Adipocyte (in vitro differentiated cells): ENCODE results near the gene ARID1A.
"Not testable (repeated sequence)": the region's sequence is repeated elsewhere in the genome, so short reads cannot be mapped to it uniquely, and the experiment has no call there.

Experiments
- DNase-seq: peaks from one replicate; pipeline ENCODE4 v3.0.0-alpha.2; 2015; ENCODE audit warnings: low read depth
- H3K27me3 ChIP-seq: replicated peaks from 2 replicates; pipeline ENCODE4 v1.7.0; 2013; ENCODE audit warnings: mild to moderate bottlenecking, low read length, moderate library complexity; ENCODE audit not compliant: control insufficient read depth, insufficient read depth
- H3K36me3 ChIP-seq: 2 replicates; pipeline ENCODE4 v1.7.0; 2013; ENCODE audit warnings: low read length, mild to moderate bottlenecking, moderate library complexity; ENCODE audit not compliant: control insufficient read depth, insufficient read depth, severe bottlenecking
- H3K4me1 ChIP-seq: 2 replicates; pipeline ENCODE4 v1.7.0; 2013; ENCODE audit warnings: mild to moderate bottlenecking, low read length, moderate library complexity; ENCODE audit not compliant: control insufficient read depth, insufficient read depth
- H3K4me3 ChIP-seq: 2 replicates; pipeline ENCODE4 v1.7.0; 2013; ENCODE audit warnings: mild to moderate bottlenecking, low read length, moderate library complexity
- H3K9ac ChIP-seq: 2 replicates; pipeline ENCODE4 v1.7.0; 2013; ENCODE audit warnings: mild to moderate bottlenecking, low read length, moderate library complexity
- H3K9me3 ChIP-seq: 2 replicates; pipeline ENCODE4 v1.7.0; 2013; ENCODE audit warnings: mild to moderate bottlenecking, low read length, moderate library complexity; ENCODE audit not compliant: control insufficient read depth

Gene ARID1A

GRCh38 chr1:26701266-26701994 lies 5.6 kb downstream of the ARID1A start:
- DNase-seq = no peak
- peaks cover 81% of the 10 kb centered on the region for H3K4me1 ChIP-seq
- H3K36me3 ChIP-seq = peaks cover 4% of the 10 kb centered on the region
- no peaks in the 10 kb centered on the region for H3K9me3 ChIP-seq
- H3K27me3 ChIP-seq = no peaks in the 10 kb centered on the region
- H3K9ac ChIP-seq = no peak overlapping the region
- H3K4me3 ChIP-seq = no peak overlapping the region

GRCh38 chr1:26701995-26702679 lies 6.3 kb downstream of the ARID1A start:
- Histone ChIP-seq H3K27me3 (no peaks in the 10 kb centered on the region), H3K4me1 (peaks cover 87% of the 10 kb centered on the region), H3K9ac (no peak overlapping the region), H3K4me3 (no peak overlapping the region), H3K9me3 (no peaks in the 10 kb centered on the region), H3K36me3 (peaks cover 4% of the 10 kb centered on the region)
- no peak for DNase-seq

- Histone ChIP-seq H3K9ac (no peak overlapping the region), H3K4me3 (no peak overlapping the region), H3K27me3 (no peaks in the 10 kb centered on the region), H3K9me3 (no peaks in the 10 kb centered on the region), H3K4me1 (peaks cover 92% of the 10 kb centered on the region), H3K36me3 (peaks cover 4% of the 10 kb centered on the region)
- no peak for DNase-seq
These were observed 6.8 kb downstream of the ARID1A start for GRCh38 chr1:26702680-26703038.

GRCh38 chr1:26703478-26703877 lies 7.7 kb downstream of the ARID1A start:
- H3K9me3 ChIP-seq = no peaks in the 10 kb centered on the region
- H3K9ac ChIP-seq = peak overlapping the region; percentile 4
- H3K27me3 ChIP-seq = no peaks in the 10 kb centered on the region
- peaks cover 93% of the 10 kb centered on the region for H3K4me1 ChIP-seq
- peaks cover 4% of the 10 kb centered on the region for H3K36me3 ChIP-seq
- peak overlapping the region; percentile 5 for H3K4me3 ChIP-seq
- peak; percentile 61 for DNase-seq

GRCh38 chr1:26704629-26705028 lies 8.8 kb downstream of the ARID1A start:
- DNase-seq = no peak
- H3K9me3 ChIP-seq = no peaks in the 10 kb centered on the region
- no peaks in the 10 kb centered on the region for H3K27me3 ChIP-seq
- H3K4me1 ChIP-seq = peaks cover 82% of the 10 kb centered on the region
- H3K4me3 ChIP-seq = no peak overlapping the region
- H3K9ac ChIP-seq = no peak overlapping the region
- H3K36me3 ChIP-seq = peaks cover 12% of the 10 kb centered on the region

GRCh38 chr1:26705227-26705626 lies 9.4 kb downstream of the ARID1A start:
- not testable (repeated sequence) for H3K4me3 ChIP-seq, H3K9me3 ChIP-seq, H3K9ac ChIP-seq, H3K27me3 ChIP-seq, DNase-seq
- H3K4me1 ChIP-seq = peaks cover 76% of the 10 kb centered on the region
- peaks cover 12% of the 10 kb centered on the region for H3K36me3 ChIP-seq

- DNase-seq = peak; percentile 88
These were observed 10.0 kb downstream of the ARID1A start for GRCh38 chr1:26705788-26706311.

GRCh38 chr1:26706315-26706714 lies 10.5 kb downstream of the ARID1A start:
- Histone ChIP-seq H3K4me1 (peaks cover 65% of the 10 kb centered on the region), H3K9ac (peak overlapping the region; percentile 54), H3K4me3 (peak overlapping the region; percentile 48), H3K27me3 (no peaks in the 10 kb centered on the region), H3K36me3 (peaks cover 18% of the 10 kb centered on the region), H3K9me3 (no peaks in the 10 kb centered on the region)
- DNase-seq = no peak

More at GRCh38 chr1:26705788-26706311, 10.0 kb downstream of the ARID1A start:
- Histone ChIP-seq H3K9me3 (no peaks in the 10 kb centered on the region), H3K27me3 (no peaks in the 10 kb centered on the region), H3K4me3 (peak overlapping the region; percentile 48), H3K36me3 (peaks cover 17% of the 10 kb centered on the region), H3K9ac (peak overlapping the region; percentile 54), H3K4me1 (peaks cover 70% of the 10 kb centered on the region)

GRCh38 chr1:26710811-26711210 lies 15.0 kb downstream of the ARID1A start:
- no peaks in the 10 kb centered on the region for H3K9me3 ChIP-seq
- H3K27me3 ChIP-seq = no peaks in the 10 kb centered on the region
- no peak overlapping the region for H3K9ac ChIP-seq
- H3K4me1 ChIP-seq = peaks cover 32% of the 10 kb centered on the region
- H3K36me3 ChIP-seq = peaks cover 21% of the 10 kb centered on the region
- no peak overlapping the region for H3K4me3 ChIP-seq
- DNase-seq = no peak

GRCh38 chr1:26711777-26712176 lies 16.0 kb downstream of the ARID1A start:
- Histone ChIP-seq H3K4me3 (no peak overlapping the region), H3K27me3 (no peaks in the 10 kb centered on the region), H3K9ac (no peak overlapping the region), H3K4me1 (peaks cover 29% of the 10 kb centered on the region), H3K36me3 (peaks cover 21% of the 10 kb centered on the region), H3K9me3 (no peaks in the 10 kb centered on the region)
- DNase-seq = no peak

GRCh38 chr1:26717017-26717491 lies 21.2 kb downstream of the ARID1A start:
- peak overlapping the region; percentile 15 for H3K9ac ChIP-seq
- H3K27me3 ChIP-seq = no peaks in the 10 kb centered on the region
- DNase-seq = no peak
- H3K9me3 ChIP-seq = no peaks in the 10 kb centered on the region
- H3K4me1 ChIP-seq = peaks cover 44% of the 10 kb centered on the region
- H3K4me3 ChIP-seq = no peak overlapping the region
- peaks cover 5% of the 10 kb centered on the region for H3K36me3 ChIP-seq
